Measurements from ENCODE around the gene CAMK2A.
A peak's percentile ranks its signal among the peaks of the same experiment; 100 is the strongest.

CAMK2A gene

GRCh38 chr5:150271923-150272322 is 17.6 kb downstream of the CAMK2A start:
- TF ChIP-seq REST (IDR thresholded peaks at IDR 0.05; ENCODE audit: insufficient read depth in 1 of 2, low read depth in 2 of 2, low read length in 2 of 2) (peak; percentile 72 to 90), FOXP2 (optimal IDR thresholded peaks at IDR 0.05; ENCODE audit: borderline replicate concordance, extremely low read depth, extremely low read length, insufficient read depth) (no peak)

DNA sequence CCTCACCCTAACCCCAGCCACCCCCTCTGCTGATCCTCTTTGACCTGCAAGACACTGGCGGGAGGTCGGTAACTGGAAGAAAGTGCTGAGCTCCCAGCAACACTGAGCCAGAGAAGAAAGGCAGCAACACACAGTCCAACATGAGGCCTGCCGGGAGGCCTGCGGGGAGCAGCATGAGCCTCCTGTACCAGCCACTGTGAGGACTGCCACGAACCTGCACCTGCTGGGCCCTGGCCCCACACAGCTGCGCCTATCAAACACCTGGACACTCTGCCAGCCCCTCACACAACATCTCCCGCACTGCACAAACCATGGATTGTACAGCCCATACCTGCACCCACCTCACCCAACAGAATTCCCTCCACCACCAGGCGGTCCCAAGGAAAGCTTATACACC is 18.3 kb downstream of the CAMK2A start:
- TF ChIP-seq FOXP2 (optimal IDR thresholded peaks at IDR 0.05; ENCODE audit: borderline replicate concordance, extremely low read depth, extremely low read length, insufficient read depth) (no peak), REST (IDR thresholded peaks at IDR 0.05; ENCODE audit: insufficient read depth in 1 of 2, low read depth in 2 of 2, low read length in 2 of 2) (no peak), POLR2AphosphoS5 (IDR thresholded peaks at IDR 0.05; ENCODE audit: low read depth, low read length) (no peak), SIN3A (IDR thresholded peaks at IDR 0.05; ENCODE audit: borderline replicate concordance, insufficient read depth, low read length) (no peak), TAF1 (IDR thresholded peaks at IDR 0.05; ENCODE audit: borderline replicate concordance, insufficient read depth, low read length) (no peak)

- TF ChIP-seq REST (IDR thresholded peaks at IDR 0.05; ENCODE audit: insufficient read depth in 1 of 2, low read depth in 2 of 2, low read length in 2 of 2) (no peak), FOXP2 (optimal IDR thresholded peaks at IDR 0.05; ENCODE audit: borderline replicate concordance, extremely low read depth, extremely low read length, insufficient read depth) (no peak), TAF1 (IDR thresholded peaks at IDR 0.05; ENCODE audit: borderline replicate concordance, insufficient read depth, low read length) (no peak), SIN3A (IDR thresholded peaks at IDR 0.05; ENCODE audit: borderline replicate concordance, insufficient read depth, low read length) (no peak), POLR2AphosphoS5 (IDR thresholded peaks at IDR 0.05; ENCODE audit: low read depth, low read length) (no peak)
These were observed 18.9 kb downstream of the CAMK2A start for GRCh38 chr5:150270541-150271295.

GRCh38 chr5:150266871-150267291 is 22.7 kb downstream of the CAMK2A start:
- TF ChIP-seq POLR2AphosphoS5 (IDR thresholded peaks at IDR 0.05; ENCODE audit: low read depth, low read length) (no peak), TAF1 (IDR thresholded peaks at IDR 0.05; ENCODE audit: borderline replicate concordance, insufficient read depth, low read length) (no peak), REST (IDR thresholded peaks at IDR 0.05; ENCODE audit: insufficient read depth in 1 of 2, low read depth in 2 of 2, low read length in 2 of 2) (no peak), SIN3A (IDR thresholded peaks at IDR 0.05; ENCODE audit: borderline replicate concordance, insufficient read depth, low read length) (no peak), FOXP2 (optimal IDR thresholded peaks at IDR 0.05; ENCODE audit: borderline replicate concordance, extremely low read depth, extremely low read length, insufficient read depth) (no peak)

Measured in PFSK-1 (cell line).